NCI-H345 treated with DMSO at 0.1 percent for 48 hours (cell line): ENCODE measurements around the gene NODAL.
"Not testable (repeated sequence)": the region's sequence is repeated elsewhere in the genome, so short reads cannot be mapped to it uniquely, and the experiment has no call there.

Experiments
- DNase-seq: peaks from one replicate; lab custom pipeline; 2025; ENCODE audit not compliant: unreplicated experiment; lab: John Stamatoyannopoulos, UW

The NODAL gene

GRCh38 chr10:70441161-70441894 is at the start of gene NODAL:
NODAL (minus strand) TSS chr10:70441681; CDS start chr10:70441667, 14 bp downstream.
- DNase-seq = no peak

- no peak for DNase-seq
Measured at GRCh38 chr10:70490142-70490541, 48.7 kb upstream of the NODAL start.

- DNase-seq = no peak
Measured at GRCh38 chr10:70487824-70488223, 46.3 kb upstream of the NODAL start.

GRCh38 chr10:70483872-70484271 is 42.4 kb upstream of the NODAL start:
- not testable (repeated sequence) for DNase-seq

- DNase-seq = no peak
Measured at GRCh38 chr10:70482982-70483760, 41.7 kb upstream of the NODAL start.

- DNase-seq = no peak
Measured at GRCh38 chr10:70481831-70482530, 40.5 kb upstream of the NODAL start.

GRCh38 chr10:70481105-70481504 is 39.6 kb upstream of the NODAL start:
- peak; percentile 21 for DNase-seq

GRCh38 chr10:70480239-70480861 is 38.9 kb upstream of the NODAL start:
- no peak for DNase-seq

GRCh38 chr10:70479626-70480238 is 38.3 kb upstream of the NODAL start:
- DNase-seq = no peak

- no peak for DNase-seq
Measured at GRCh38 chr10:70479165-70479581, 37.7 kb upstream of the NODAL start.

- no peak for DNase-seq
Measured at GRCh38 chr10:70478191-70479164, 37.0 kb upstream of the NODAL start, which contains the start of gene PALD1. PALD1 (plus strand) TSS chr10:70478767; CDS start chr10:70525952, 47,185 bp downstream.

- DNase-seq = no peak
Measured at GRCh38 chr10:70477661-70478162, 36.2 kb upstream of the NODAL start.

- DNase-seq = no peak
Measured at GRCh38 chr10:70476249-70477035, 35.0 kb upstream of the NODAL start.

- DNase-seq = no peak
Measured at GRCh38 chr10:70475661-70476060, 34.2 kb upstream of the NODAL start.

GRCh38 chr10:70474780-70475179 is 33.3 kb upstream of the NODAL start:
- no peak for DNase-seq

- no peak for DNase-seq
Measured at GRCh38 chr10:70472799-70473454, 31.4 kb upstream of the NODAL start.

- no peak for DNase-seq
Measured at GRCh38 chr10:70466951-70467350, 25.5 kb upstream of the NODAL start.

GRCh38 chr10:70465832-70466231 is 24.4 kb upstream of the NODAL start:
- DNase-seq = no peak
